GM23338 (cell line): Measurements from ENCODE around the gene USF2. TPM values are rescaled to one million over a fixed set of nuclear protein-coding genes. Genes with fewer than 3 reads are reported as not detected.

Experiments used
- ATAC-seq: fragments of 200-7000 bp; cut with Tn5 transposase; 3 replicates; pipeline ENCODE4 v1.9.1; 2020
- DNase-seq: peaks from one replicate; pipeline ENCODE4 v3.0.0-alpha.2; 2015; ENCODE audit warnings: low spot score
- H2AFZ ChIP-seq: fragments of 200-600 bp; sonication (generic); 2 replicates; pipeline ENCODE4 v1.8.0; 2016; ENCODE audit warnings: antibody characterized with exemption, mild to moderate bottlenecking, moderate library complexity
- H3F3A ChIP-seq: fragments of 200-600 bp; sonication (generic); replicated peaks from 2 replicates; pipeline ENCODE4 v1.8.0; 2017; ENCODE audit warnings: antibody characterized with exemption, mixed run types, low read depth
- H3K27ac ChIP-seq: fragments of 200-600 bp; sonication (generic); 2 replicates; pipeline ENCODE4 v1.6.1; 2016; ENCODE audit warnings: low read depth
- H3K27me3 ChIP-seq: fragments of 200-600 bp; sonication (generic); 2 replicates; pipeline ENCODE4 v1.8.0; 2016; ENCODE audit warnings: mild to moderate bottlenecking, mixed run types, moderate library complexity; ENCODE audit not compliant: insufficient read depth
- H3K36me3 ChIP-seq: fragments of 200-600 bp; sonication (generic); 2 replicates; pipeline ENCODE4 v1.8.0; 2016; ENCODE audit warnings: mild to moderate bottlenecking; ENCODE audit not compliant: insufficient read depth
- H3K4me1 ChIP-seq: fragments of 200-600 bp; sonication (generic); 2 replicates; pipeline ENCODE4 v1.8.0; 2016; ENCODE audit warnings: mild to moderate bottlenecking, moderate library complexity; ENCODE audit not compliant: insufficient read depth
- H3K4me2 ChIP-seq: fragments of 200-600 bp; sonication (generic); 2 replicates; pipeline ENCODE4 v1.7.1; 2017; ENCODE audit warnings: mixed run types
- H3K4me3 ChIP-seq: fragments of 200-600 bp; sonication (generic); 2 replicates; pipeline ENCODE4 v1.6.1; 2016; ENCODE audit warnings: mixed run types
- H3K79me2 ChIP-seq: fragments of 200-600 bp; sonication (generic); replicated peaks from 2 replicates; pipeline ENCODE4 v1.8.0; 2017; ENCODE audit warnings: mild to moderate bottlenecking; ENCODE audit not compliant: insufficient read depth
- H3K9me2 ChIP-seq: fragments of 200-600 bp; sonication (generic); 2 replicates; pipeline ENCODE4 v1.8.0; 2017; ENCODE audit not compliant: insufficient read depth
- H4K20me1 ChIP-seq: fragments of 200-600 bp; sonication (generic); replicated peaks from 2 replicates; pipeline ENCODE4 v1.8.0; 2017; ENCODE audit warnings: mild to moderate bottlenecking; ENCODE audit not compliant: insufficient read depth
- H3K27ac Mint-ChIP-seq: 2 replicates; pipeline ENCODE4 v1.8.0; 2020; ENCODE audit warnings: inconsistent platforms, mild to moderate bottlenecking, moderate library complexity, mixed read lengths
- H3K27me3 Mint-ChIP-seq: 3 replicates; pipeline ENCODE4 v1.8.0; 2022; ENCODE audit warnings: low read depth, mild to moderate bottlenecking, moderate library complexity, mixed read lengths, inconsistent platforms; ENCODE audit not compliant: insufficient read depth, poor library complexity
- H3K36me3 Mint-ChIP-seq: 3 replicates; pipeline ENCODE4 v1.8.0; 2021; ENCODE audit warnings: low read depth, mild to moderate bottlenecking, inconsistent platforms, moderate library complexity, mixed read lengths
- H3K4me1 Mint-ChIP-seq: 3 replicates; pipeline ENCODE4 v1.8.0; 2020; ENCODE audit warnings: mild to moderate bottlenecking, inconsistent platforms, mixed read lengths
- H3K4me3 Mint-ChIP-seq: 3 replicates; pipeline ENCODE4 v1.8.0; 2021; ENCODE audit warnings: moderate library complexity, mild to moderate bottlenecking, inconsistent platforms, mixed read lengths
- H3K9me3 Mint-ChIP-seq: 3 replicates; pipeline ENCODE4 v1.8.0; 2020; ENCODE audit warnings: moderate library complexity, mild to moderate bottlenecking, inconsistent platforms, mixed read lengths
- CREB1 ChIP-seq: fragments of 250-450 bp; sonication (Bioruptor Pico); IDR thresholded peaks from 2 replicates; pipeline ENCODE4 v1.5.0; 2020; ENCODE audit warnings: low read depth, mild to moderate bottlenecking, moderate library complexity
- EZH2 ChIP-seq: fragments of 200-600 bp; sonication (generic); IDR thresholded peaks from one replicate; pipeline ENCODE4 v1.8.0; 2017; ENCODE audit warnings: antibody characterized with exemption, mild to moderate bottlenecking, low read depth; ENCODE audit not compliant: unreplicated experiment
- EZH2phosphoT487 ChIP-seq: fragments of 200-600 bp; sonication (generic); IDR thresholded peaks from one replicate; pipeline ENCODE4 v1.8.1; 2018; ENCODE audit warnings: antibody characterized with exemption; ENCODE audit not compliant: unreplicated experiment
- JUNB ChIP-seq: IDR thresholded peaks from one replicate; pipeline ENCODE4 v1.6.1; 2016; ENCODE audit warnings: antibody characterized with exemption; ENCODE audit not compliant: unreplicated experiment
- NANOG ChIP-seq: IDR thresholded peaks from 2 replicates; pipeline ENCODE4 v1.6.1; 2016; ENCODE audit warnings: antibody characterized with exemption, borderline replicate concordance
- POLR2AphosphoS5 ChIP-seq: IDR thresholded peaks from 2 replicates; pipeline ENCODE4 v1.6.1; 2016; ENCODE audit warnings: antibody characterized with exemption, low read depth
- STAT1 ChIP-seq: IDR thresholded peaks from one replicate; pipeline ENCODE4 v1.6.1; 2016; ENCODE audit warnings: antibody characterized with exemption; ENCODE audit not compliant: unreplicated experiment
- ZNF114 ChIP-seq: fragments of 250-450 bp; sonication (Bioruptor Pico); IDR thresholded peaks from 2 replicates; pipeline ENCODE4 v1.5.0; 2020; ENCODE audit warnings: mild to moderate bottlenecking, moderate library complexity
- ZNF331 ChIP-seq: fragments of 250-450 bp; sonication (Bioruptor Pico); IDR thresholded peaks from 2 replicates; pipeline ENCODE4 v1.5.0; 2020; ENCODE audit warnings: low read depth, mild to moderate bottlenecking, moderate library complexity
- polyA plus RNA-seq: library from polyadenylated mRNA; unstranded; fragments of >200 nt; fragmentation: Nextera tagmentation; extraction: Ambion mirVana; gene quantifications from 2 replicates; pipeline ENCODE4 v1.2.1, GENCODE V29; 2016
- total RNA-seq: library from RNA; depleted of rRNA; stranded (reverse); fragments of >200 nt; shearing (Covaris generic); gene quantifications from 2 replicates; pipeline ENCODE4 v1.2.3, GENCODE V29; 2014
- TF ChIP-seq, protein P1 (sequence below): fragments of 250-450 bp; sonication (Bioruptor Pico); IDR thresholded peaks from 2 replicates; pipeline ENCODE4 v1.5.0; 2020; ENCODE audit warnings: mild to moderate bottlenecking, moderate library complexity
- TF ChIP-seq, protein P2 (sequence below), 2 experiments: fragments of 200-600 bp in 1 of 2; sonication (generic) in 1 of 2; conservative IDR thresholded peaks; 2 replicates each; pipeline versions ENCODE4 v1.5.1 to v1.6.1; 2016 to 2017; ENCODE audit warnings: antibody characterized with exemption in 2 of 2, low read depth in 2 of 2, mild to moderate bottlenecking in 2 of 2, moderate library complexity in 1 of 2
- TF ChIP-seq, protein P3 (sequence below): IDR thresholded peaks from one replicate; pipeline ENCODE4 v1.6.1; 2018; ENCODE audit warnings: antibody characterized with exemption; ENCODE audit not compliant: unreplicated experiment
- TF ChIP-seq, protein P4 (sequence below): IDR thresholded peaks from 2 replicates; pipeline ENCODE4 v1.6.1; 2016; ENCODE audit warnings: antibody characterized with exemption

USF2 gene
- total and polyA plus RNA-seq, 2 experiments from 2014 or later, result 28.9 to 60.5 TPM

DNA sequence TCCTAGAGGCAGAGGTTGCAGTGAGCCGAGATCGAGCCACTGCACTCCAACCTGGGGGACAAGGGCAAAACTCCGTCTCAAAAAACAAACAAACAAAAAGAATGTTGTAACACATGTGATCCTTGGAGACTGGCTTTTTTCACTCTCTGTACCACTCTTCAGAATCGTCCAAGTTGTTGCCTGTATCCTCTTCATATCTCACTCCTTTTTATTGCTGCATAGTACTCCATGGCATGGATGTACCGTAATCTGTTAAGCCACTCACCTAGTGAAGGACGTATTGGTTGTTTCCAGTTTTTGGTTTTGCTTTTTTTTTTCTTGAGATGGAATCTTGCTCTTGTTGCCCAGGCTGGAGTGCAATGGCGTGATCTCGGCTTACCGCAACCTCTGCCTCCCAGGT is 53.3 kb downstream of the USF2 start:
- H3K4me3 ChIP-seq, result no peak overlapping the region
- Mint-ChIP-seq H3K4me3 (no peak overlapping the region), H3K27me3 (peaks cover 2% of the 10 kb centered on the region), H3K36me3 (no peaks in the 10 kb centered on the region), H3K4me1 (peaks cover 2% of the 10 kb centered on the region; the same call in 1 of the 3 replicates), H3K27ac (no peak overlapping the region), H3K9me3 (peaks cover 9% of the 10 kb centered on the region; the same call in 2 of the 3 replicates)
- TF ChIP-seq NANOG (no peak), POLR2AphosphoS5 (no peak), STAT1 (no peak), ZNF114 (CRISPR knock-in tag) (no peak), ZNF331 (no peak), JUNB (no peak), EZH2phosphoT487 (no peak), EZH2 (no peak), CREB1 (CRISPR knock-in tag) (no peak)
- TF ChIP-seq, protein P1, sequence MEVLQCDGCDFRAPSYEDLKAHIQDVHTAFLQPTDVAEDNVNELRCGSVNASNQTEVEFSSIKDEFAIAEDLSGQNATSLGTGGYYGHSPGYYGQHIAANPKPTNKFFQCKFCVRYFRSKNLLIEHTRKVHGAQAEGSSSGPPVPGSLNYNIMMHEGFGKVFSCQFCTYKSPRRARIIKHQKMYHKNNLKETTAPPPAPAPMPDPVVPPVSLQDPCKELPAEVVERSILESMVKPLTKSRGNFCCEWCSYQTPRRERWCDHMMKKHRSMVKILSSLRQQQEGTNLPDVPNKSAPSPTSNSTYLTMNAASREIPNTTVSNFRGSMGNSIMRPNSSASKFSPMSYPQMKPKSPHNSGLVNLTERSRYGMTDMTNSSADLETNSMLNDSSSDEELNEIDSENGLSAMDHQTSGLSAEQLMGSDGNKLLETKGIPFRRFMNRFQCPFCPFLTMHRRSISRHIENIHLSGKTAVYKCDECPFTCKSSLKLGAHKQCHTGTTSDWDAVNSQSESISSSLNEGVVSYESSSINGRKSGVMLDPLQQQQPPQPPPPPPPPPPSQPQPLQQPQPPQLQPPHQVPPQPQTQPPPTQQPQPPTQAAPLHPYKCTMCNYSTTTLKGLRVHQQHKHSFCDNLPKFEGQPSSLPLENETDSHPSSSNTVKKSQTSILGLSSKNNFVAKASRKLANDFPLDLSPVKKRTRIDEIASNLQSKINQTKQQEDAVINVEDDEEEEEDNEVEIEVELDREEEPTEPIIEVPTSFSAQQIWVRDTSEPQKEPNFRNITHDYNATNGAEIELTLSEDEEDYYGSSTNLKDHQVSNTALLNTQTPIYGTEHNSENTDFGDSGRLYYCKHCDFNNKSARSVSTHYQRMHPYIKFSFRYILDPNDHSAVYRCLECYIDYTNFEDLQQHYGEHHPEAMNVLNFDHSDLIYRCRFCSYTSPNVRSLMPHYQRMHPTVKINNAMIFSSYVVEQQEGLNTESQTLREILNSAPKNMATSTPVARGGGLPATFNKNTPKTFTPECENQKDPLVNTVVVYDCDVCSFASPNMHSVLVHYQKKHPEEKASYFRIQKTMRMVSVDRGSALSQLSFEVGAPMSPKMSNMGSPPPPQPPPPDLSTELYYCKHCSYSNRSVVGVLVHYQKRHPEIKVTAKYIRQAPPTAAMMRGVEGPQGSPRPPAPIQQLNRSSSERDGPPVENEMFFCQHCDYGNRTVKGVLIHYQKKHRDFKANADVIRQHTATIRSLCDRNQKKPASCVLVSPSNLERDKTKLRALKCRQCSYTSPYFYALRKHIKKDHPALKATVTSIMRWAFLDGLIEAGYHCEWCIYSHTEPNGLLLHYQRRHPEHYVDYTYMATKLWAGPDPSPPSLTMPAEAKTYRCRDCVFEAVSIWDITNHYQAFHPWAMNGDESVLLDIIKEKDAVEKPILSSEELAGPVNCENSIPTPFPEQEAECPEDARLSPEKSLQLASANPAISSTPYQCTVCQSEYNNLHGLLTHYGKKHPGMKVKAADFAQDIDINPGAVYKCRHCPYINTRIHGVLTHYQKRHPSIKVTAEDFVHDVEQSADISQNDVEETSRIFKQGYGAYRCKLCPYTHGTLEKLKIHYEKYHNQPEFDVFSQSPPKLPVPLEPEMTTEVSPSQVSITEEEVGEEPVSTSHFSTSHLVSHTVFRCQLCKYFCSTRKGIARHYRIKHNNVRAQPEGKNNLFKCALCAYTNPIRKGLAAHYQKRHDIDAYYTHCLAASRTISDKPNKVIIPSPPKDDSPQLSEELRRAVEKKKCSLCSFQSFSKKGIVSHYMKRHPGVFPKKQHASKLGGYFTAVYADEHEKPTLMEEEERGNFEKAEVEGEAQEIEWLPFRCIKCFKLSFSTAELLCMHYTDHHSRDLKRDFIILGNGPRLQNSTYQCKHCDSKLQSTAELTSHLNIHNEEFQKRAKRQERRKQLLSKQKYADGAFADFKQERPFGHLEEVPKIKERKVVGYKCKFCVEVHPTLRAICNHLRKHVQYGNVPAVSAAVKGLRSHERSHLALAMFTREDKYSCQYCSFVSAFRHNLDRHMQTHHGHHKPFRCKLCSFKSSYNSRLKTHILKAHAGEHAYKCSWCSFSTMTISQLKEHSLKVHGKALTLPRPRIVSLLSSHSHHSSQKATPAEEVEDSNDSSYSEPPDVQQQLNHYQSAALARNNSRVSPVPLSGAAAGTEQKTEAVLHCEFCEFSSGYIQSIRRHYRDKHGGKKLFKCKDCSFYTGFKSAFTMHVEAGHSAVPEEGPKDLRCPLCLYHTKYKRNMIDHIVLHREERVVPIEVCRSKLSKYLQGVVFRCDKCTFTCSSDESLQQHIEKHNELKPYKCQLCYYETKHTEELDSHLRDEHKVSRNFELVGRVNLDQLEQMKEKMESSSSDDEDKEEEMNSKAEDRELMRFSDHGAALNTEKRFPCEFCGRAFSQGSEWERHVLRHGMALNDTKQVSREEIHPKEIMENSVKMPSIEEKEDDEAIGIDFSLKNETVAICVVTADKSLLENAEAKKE (CRISPR knock-in tag), result no peak
- TF ChIP-seq, protein P2, sequence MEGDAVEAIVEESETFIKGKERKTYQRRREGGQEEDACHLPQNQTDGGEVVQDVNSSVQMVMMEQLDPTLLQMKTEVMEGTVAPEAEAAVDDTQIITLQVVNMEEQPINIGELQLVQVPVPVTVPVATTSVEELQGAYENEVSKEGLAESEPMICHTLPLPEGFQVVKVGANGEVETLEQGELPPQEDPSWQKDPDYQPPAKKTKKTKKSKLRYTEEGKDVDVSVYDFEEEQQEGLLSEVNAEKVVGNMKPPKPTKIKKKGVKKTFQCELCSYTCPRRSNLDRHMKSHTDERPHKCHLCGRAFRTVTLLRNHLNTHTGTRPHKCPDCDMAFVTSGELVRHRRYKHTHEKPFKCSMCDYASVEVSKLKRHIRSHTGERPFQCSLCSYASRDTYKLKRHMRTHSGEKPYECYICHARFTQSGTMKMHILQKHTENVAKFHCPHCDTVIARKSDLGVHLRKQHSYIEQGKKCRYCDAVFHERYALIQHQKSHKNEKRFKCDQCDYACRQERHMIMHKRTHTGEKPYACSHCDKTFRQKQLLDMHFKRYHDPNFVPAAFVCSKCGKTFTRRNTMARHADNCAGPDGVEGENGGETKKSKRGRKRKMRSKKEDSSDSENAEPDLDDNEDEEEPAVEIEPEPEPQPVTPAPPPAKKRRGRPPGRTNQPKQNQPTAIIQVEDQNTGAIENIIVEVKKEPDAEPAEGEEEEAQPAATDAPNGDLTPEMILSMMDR (conservative IDR thresholded peaks at IDR 0.05; ENCODE audit: low read depth in 2 of 2), result no peak
- TF ChIP-seq, protein P3, sequence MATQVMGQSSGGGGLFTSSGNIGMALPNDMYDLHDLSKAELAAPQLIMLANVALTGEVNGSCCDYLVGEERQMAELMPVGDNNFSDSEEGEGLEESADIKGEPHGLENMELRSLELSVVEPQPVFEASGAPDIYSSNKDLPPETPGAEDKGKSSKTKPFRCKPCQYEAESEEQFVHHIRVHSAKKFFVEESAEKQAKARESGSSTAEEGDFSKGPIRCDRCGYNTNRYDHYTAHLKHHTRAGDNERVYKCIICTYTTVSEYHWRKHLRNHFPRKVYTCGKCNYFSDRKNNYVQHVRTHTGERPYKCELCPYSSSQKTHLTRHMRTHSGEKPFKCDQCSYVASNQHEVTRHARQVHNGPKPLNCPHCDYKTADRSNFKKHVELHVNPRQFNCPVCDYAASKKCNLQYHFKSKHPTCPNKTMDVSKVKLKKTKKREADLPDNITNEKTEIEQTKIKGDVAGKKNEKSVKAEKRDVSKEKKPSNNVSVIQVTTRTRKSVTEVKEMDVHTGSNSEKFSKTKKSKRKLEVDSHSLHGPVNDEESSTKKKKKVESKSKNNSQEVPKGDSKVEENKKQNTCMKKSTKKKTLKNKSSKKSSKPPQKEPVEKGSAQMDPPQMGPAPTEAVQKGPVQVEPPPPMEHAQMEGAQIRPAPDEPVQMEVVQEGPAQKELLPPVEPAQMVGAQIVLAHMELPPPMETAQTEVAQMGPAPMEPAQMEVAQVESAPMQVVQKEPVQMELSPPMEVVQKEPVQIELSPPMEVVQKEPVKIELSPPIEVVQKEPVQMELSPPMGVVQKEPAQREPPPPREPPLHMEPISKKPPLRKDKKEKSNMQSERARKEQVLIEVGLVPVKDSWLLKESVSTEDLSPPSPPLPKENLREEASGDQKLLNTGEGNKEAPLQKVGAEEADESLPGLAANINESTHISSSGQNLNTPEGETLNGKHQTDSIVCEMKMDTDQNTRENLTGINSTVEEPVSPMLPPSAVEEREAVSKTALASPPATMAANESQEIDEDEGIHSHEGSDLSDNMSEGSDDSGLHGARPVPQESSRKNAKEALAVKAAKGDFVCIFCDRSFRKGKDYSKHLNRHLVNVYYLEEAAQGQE, result no peak
- TF ChIP-seq, protein P4, sequence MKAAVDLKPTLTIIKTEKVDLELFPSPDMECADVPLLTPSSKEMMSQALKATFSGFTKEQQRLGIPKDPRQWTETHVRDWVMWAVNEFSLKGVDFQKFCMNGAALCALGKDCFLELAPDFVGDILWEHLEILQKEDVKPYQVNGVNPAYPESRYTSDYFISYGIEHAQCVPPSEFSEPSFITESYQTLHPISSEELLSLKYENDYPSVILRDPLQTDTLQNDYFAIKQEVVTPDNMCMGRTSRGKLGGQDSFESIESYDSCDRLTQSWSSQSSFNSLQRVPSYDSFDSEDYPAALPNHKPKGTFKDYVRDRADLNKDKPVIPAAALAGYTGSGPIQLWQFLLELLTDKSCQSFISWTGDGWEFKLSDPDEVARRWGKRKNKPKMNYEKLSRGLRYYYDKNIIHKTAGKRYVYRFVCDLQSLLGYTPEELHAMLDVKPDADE, result no peak
- H3K4me1 ChIP-seq, result no peaks in the 10 kb centered on the region
- DNase-seq (no peak), ATAC-seq (no peak)
- H3K36me3 ChIP-seq, result no peaks in the 10 kb centered on the region
- no peaks in the 10 kb centered on the region for H3K79me2 ChIP-seq
- no peak overlapping the region for H3K4me2 ChIP-seq
- H4K20me1 ChIP-seq, result no peaks in the 10 kb centered on the region
- no peak overlapping the region for H3K27ac ChIP-seq
- H3F3A ChIP-seq, result no peaks in the 10 kb centered on the region
- no peaks in the 10 kb centered on the region for H3K9me2 ChIP-seq
- H2AFZ ChIP-seq, result no peak overlapping the region
- H3K27me3 ChIP-seq, result no peaks in the 10 kb centered on the region
